ENCODE data around the gene GNAS-AS1. TPM values are rescaled to one million over a fixed set of nuclear protein-coding genes. Genes with fewer than 3 reads are reported as not detected.
A peak's percentile ranks its signal among the peaks of the same experiment; 100 is the strongest.

The GNAS-AS1 gene
- polyA plus RNA-seq, 2 donors: 0.09 to 0.49 TPM

DNA sequence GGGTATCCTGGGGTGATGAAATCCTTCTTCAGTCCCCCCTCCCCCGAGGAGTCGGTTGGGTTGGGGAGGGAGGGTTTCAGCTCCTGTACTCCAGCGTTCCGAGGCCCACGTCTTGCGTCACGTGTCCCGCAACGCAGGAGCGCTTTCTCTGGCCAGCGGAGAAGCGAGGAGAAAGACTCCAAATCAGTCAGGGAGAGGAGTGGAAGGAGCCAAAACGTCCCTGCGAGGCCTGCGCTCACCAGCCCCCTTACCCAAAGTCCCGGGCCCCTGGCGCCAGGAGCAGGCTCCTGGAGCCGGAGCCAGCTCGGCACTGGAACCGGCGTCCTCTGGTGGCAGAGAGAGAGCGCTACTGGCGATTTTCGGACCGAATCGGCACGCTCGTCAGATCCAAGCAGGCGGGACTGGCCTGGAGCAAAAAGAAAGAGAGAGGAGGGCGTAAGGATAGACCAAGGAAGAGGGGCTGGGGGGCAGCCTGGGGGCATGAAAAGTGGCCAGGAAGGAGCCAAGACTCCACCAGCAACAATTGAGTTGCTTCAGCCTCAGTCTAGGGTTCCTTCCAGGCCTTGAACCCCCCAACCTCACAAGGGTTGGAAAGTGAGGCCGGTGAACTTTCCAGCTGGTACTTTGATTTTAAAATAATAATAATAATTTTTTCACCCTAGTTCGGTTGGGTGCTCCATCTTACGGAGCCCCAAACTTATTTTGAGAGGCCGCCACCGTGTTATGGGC, 2.0 kb upstream of the GNAS-AS1 start, which contains the start of gene GNAS:
TSS of gene GNAS (plus strand) at position 174 of the 729 bp plus-strand sequence.
- 31 to 34% methylated on average over 35 of the region's 35 CpGs for WGBS, 2 donors
- peaks cover 0 to 19% of the 10 kb centered on the region in 2 donors for H3K4me1 ChIP-seq (ENCODE audit: control insufficient read depth in 2 of 2, insufficient read depth in 2 of 2, low read length in 1 of 2)

DNA sequence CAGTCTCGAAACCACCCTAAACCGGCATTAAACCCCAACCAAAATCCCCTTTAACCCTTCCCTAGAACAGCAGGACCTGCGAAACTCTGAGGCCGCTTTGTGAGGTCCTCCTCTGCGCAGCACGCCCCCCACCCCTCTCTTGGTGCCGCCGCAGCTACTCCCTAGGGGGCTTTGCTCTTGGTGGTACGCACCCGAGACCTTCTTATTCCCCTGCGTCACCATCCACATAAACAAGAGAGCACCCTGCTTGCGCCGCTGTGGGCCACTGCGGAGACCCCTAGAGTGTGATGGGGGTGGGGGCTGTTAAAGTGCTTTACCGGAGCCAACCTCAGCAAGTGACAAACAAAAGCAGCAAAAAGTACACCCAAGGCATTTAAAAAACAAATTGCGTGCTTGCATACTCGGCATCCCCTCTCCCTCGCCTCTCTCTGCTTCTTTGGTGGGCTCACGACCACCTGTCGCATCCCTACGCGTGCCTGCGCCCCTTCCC, 1.3 kb upstream of the GNAS-AS1 start:
- H3K4me3 ChIP-seq (ENCODE audit: low read depth in 1 of 2, low read length in 2 of 2): peak overlapping the region in 1 of 2 donors; percentile 25
- H3K9me3 ChIP-seq (ENCODE audit: control insufficient read depth in 2 of 2, insufficient read depth in 1 of 2, low read depth in 1 of 2, low read length in 1 of 2): no peaks in the 10 kb centered on the region
- WGBS, 2 donors: 38 to 46% methylated on average over 23 of the region's 23 CpGs
- H3K4me1 ChIP-seq (ENCODE audit: control insufficient read depth in 2 of 2, insufficient read depth in 2 of 2, low read length in 1 of 2): peaks cover 0 to 19% of the 10 kb centered on the region in 2 donors
- H3K27ac ChIP-seq (ENCODE audit: low read depth in 2 of 2, low read length in 1 of 2): no peak overlapping the region
- H3K27me3 ChIP-seq (ENCODE audit: control insufficient read depth in 1 of 2, insufficient read depth in 2 of 2, low read length in 2 of 2): peaks cover 0 to 3% of the 10 kb centered on the region in 2 donors
- no peaks in the 10 kb centered on the region for H3K36me3 ChIP-seq (ENCODE audit: control insufficient read depth in 2 of 2, insufficient read depth in 2 of 2, low read length in 1 of 2)

More for the DNA sequence above, 2.0 kb upstream of the GNAS-AS1 start, which contains the start of gene GNAS:
- Histone ChIP-seq H3K4me3 (ENCODE audit: low read depth in 1 of 2, low read length in 2 of 2) (peak within 1 kb of the TSS; percentile 25 to 32), H3K9me3 (ENCODE audit: control insufficient read depth in 2 of 2, insufficient read depth in 1 of 2, low read depth in 1 of 2, low read length in 1 of 2) (no peaks in the 10 kb centered on the region), H3K36me3 (ENCODE audit: control insufficient read depth in 2 of 2, insufficient read depth in 2 of 2, low read length in 1 of 2) (no peaks in the 10 kb centered on the region), H3K27me3 (ENCODE audit: control insufficient read depth in 1 of 2, insufficient read depth in 2 of 2, low read length in 2 of 2) (peaks cover 0 to 3% of the 10 kb centered on the region in 2 donors), H3K27ac (ENCODE audit: low read depth in 2 of 2, low read length in 1 of 2) (no peak within 1 kb of the TSS)

DNA sequence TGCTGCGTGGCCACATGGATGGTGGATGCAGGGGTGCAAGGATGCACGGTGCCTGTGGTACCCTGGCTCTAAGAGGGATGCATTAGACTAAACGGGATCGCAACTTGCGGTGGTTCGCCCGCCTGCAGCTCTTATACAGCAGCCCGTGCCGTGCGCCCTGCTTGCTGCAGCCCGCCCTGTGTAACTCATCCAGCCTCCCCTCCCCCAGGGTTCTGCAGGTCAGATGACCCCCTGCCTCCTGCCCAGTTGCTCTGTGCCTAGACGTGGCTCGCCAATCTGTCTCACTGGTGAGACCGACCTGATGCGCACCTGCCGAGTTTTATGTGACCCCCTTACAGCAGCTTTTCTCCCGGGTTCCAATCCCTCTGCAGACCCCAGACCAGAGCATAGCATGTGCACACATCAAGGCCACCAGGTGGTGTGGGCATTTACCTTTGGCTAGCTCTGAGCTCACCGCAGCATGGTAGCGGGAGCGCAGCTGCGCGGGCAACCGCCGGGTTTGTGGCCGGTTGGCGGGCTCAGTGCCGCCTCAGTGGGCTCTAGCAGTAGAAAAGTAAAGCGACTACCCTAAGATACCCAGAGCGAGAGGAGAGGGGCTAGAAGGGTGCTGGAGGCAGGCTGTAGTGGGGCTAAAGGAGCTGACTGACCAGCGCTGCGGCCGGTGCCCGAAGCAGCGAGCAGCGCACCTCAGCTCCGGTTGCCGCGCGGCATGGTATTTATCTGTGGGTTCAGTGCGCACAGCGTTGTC, 693 bp upstream of the GNAS-AS1 start:
- Histone ChIP-seq H3K27ac (ENCODE audit: low read depth in 2 of 2, low read length in 1 of 2) (no peak overlapping the region), H3K36me3 (ENCODE audit: control insufficient read depth in 2 of 2, insufficient read depth in 2 of 2, low read length in 1 of 2) (no peaks in the 10 kb centered on the region), H3K9me3 (ENCODE audit: control insufficient read depth in 2 of 2, insufficient read depth in 1 of 2, low read depth in 1 of 2, low read length in 1 of 2) (no peaks in the 10 kb centered on the region), H3K4me3 (ENCODE audit: low read depth in 1 of 2, low read length in 2 of 2) (peak overlapping the region; percentile 45 to 53), H3K27me3 (ENCODE audit: control insufficient read depth in 1 of 2, insufficient read depth in 2 of 2, low read length in 2 of 2) (peaks cover 0 to 3% of the 10 kb centered on the region in 2 donors), H3K4me1 (ENCODE audit: control insufficient read depth in 2 of 2, insufficient read depth in 2 of 2, low read length in 1 of 2) (peaks cover 0 to 19% of the 10 kb centered on the region in 2 donors)
- WGBS, 2 donors: 55 to 59% methylated on average over 41 of the region's 41 CpGs

DNA sequence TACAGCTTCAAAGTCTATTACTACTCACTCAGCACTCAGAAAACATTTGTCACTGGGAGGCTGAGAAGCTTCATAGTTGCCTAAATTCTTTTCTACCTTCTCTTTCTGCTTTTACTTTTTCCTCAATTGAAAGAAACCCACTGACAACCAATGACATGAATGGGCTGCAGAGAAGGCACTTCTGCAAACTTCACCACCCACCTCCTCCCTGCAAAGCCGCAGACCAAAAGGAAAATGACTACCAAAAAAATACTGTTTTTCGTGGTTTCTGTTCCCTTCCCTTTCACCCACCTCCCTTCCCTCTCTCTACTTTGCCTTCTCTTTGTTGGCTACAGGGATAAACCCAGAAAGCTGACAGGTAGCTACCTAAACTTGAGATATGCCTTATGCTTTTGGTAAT, 3.2 kb downstream of the GNAS-AS1 start:
- no peaks in the 10 kb centered on the region for H3K36me3 ChIP-seq (ENCODE audit: control insufficient read depth in 2 of 2, insufficient read depth in 2 of 2, low read length in 1 of 2)
- WGBS, 2 donors: 54 to 66% methylated on average over 2 of the region's 2 CpGs
- no peak overlapping the region for H3K4me3 ChIP-seq (ENCODE audit: low read depth in 1 of 2, low read length in 2 of 2)
- peaks cover 0 to 3% of the 10 kb centered on the region in 2 donors for H3K27me3 ChIP-seq (ENCODE audit: control insufficient read depth in 1 of 2, insufficient read depth in 2 of 2, low read length in 2 of 2)
- H3K27ac ChIP-seq (ENCODE audit: low read depth in 2 of 2, low read length in 1 of 2): no peak overlapping the region
- peaks cover 0 to 9% of the 10 kb centered on the region in 2 donors for H3K4me1 ChIP-seq (ENCODE audit: control insufficient read depth in 2 of 2, insufficient read depth in 2 of 2, low read length in 1 of 2)
- no peaks in the 10 kb centered on the region for H3K9me3 ChIP-seq (ENCODE audit: control insufficient read depth in 2 of 2, insufficient read depth in 1 of 2, low read depth in 1 of 2, low read length in 1 of 2)

DNA sequence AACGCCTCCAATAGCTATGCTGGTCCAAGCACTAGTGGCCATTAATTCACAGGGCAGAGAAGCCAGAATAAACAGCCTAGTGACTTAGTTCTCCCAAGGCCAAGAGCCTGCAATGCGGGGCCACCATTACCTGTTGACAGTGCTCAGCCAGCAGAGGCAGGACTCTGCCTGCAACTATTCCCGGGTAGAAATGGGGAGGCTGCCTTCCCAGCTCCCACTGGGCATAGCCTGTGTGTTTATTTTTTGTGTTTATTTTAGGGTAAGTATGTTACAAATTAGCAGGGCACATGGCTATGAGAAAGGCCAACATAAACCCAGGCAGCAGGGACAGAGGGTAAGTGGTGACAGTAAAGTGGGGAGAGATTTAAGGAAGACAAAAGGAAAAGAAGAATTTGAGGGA, 5.0 kb downstream of the GNAS-AS1 start:
- no peaks in the 10 kb centered on the region for H3K36me3 ChIP-seq (ENCODE audit: control insufficient read depth in 2 of 2, insufficient read depth in 2 of 2, low read length in 1 of 2)
- no peak overlapping the region for H3K27ac ChIP-seq (ENCODE audit: low read depth in 2 of 2, low read length in 1 of 2)
- H3K4me3 ChIP-seq (ENCODE audit: low read depth in 1 of 2, low read length in 2 of 2): no peak overlapping the region
- H3K9me3 ChIP-seq (ENCODE audit: control insufficient read depth in 2 of 2, insufficient read depth in 1 of 2, low read depth in 1 of 2, low read length in 1 of 2): no peaks in the 10 kb centered on the region
- H3K4me1 ChIP-seq (ENCODE audit: control insufficient read depth in 2 of 2, insufficient read depth in 2 of 2, low read length in 1 of 2): no peaks in the 10 kb centered on the region
- H3K27me3 ChIP-seq (ENCODE audit: control insufficient read depth in 1 of 2, insufficient read depth in 2 of 2, low read length in 2 of 2): no peaks in the 10 kb centered on the region
- WGBS, 2 donors: 74 to 77% methylated on average over 3 of the region's 3 CpGs

DNA sequence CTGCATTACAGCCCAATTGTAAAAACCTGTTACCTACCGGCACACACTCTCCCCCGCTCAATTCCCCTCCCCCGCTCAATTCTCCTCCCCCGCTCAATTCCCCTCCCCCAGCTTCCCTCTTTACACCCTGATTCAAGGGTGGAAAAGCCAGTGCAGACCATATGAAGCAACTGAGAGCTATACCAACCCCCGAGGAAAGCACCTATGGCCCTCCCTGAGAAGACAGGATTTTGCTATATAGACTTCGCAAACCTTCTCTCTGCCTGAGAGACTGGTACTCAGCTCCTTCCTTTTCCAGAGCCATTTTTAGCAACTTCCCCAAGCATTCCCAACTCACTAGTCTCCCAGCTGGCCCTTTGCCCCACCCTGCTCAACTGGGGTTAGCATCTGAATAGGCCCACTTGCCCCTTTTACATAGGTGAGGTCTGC, 7.6 kb downstream of the GNAS-AS1 start:
- H3K9me3 ChIP-seq (ENCODE audit: control insufficient read depth in 2 of 2, insufficient read depth in 1 of 2, low read depth in 1 of 2, low read length in 1 of 2): no peaks in the 10 kb centered on the region
- no peaks in the 10 kb centered on the region for H3K27me3 ChIP-seq (ENCODE audit: control insufficient read depth in 1 of 2, insufficient read depth in 2 of 2, low read length in 2 of 2)
- no peak overlapping the region for H3K27ac ChIP-seq (ENCODE audit: low read depth in 2 of 2, low read length in 1 of 2)
- H3K4me3 ChIP-seq (ENCODE audit: low read depth in 1 of 2, low read length in 2 of 2): no peak overlapping the region
- 52 to 67% methylated on average over 6 of the region's 6 CpGs for WGBS, 2 donors
- no peaks in the 10 kb centered on the region for H3K36me3 ChIP-seq (ENCODE audit: control insufficient read depth in 2 of 2, insufficient read depth in 2 of 2, low read length in 1 of 2)
- peaks cover 0 to 4% of the 10 kb centered on the region in 2 donors for H3K4me1 ChIP-seq (ENCODE audit: control insufficient read depth in 2 of 2, insufficient read depth in 2 of 2, low read length in 1 of 2)

DNA sequence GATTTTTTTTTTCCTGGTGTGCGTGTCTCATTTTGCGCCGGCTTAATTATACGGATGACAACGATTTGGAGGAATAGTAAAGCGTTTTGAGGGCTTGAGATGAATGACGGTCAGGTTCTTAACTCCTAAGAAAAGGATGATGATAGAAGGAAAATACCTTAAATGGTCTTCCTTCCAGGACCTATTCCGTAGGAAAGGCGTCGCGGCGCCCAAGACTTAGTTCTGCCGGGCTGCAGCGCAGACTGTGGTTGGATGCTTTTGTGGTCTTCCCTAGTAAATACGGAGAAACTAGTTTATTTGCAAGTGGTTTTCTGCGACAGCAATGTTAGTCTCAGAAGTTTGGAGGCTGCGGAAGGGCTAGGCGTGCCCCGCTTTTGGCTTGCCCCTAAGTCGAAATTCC, 8.4 kb downstream of the GNAS-AS1 start:
- 57 to 59% methylated on average over 20 of the region's 20 CpGs for WGBS, 2 donors
- no peaks in the 10 kb centered on the region for H3K9me3 ChIP-seq (ENCODE audit: control insufficient read depth in 2 of 2, insufficient read depth in 1 of 2, low read depth in 1 of 2, low read length in 1 of 2)
- no peaks in the 10 kb centered on the region for H3K27me3 ChIP-seq (ENCODE audit: control insufficient read depth in 1 of 2, insufficient read depth in 2 of 2, low read length in 2 of 2)

DNA sequence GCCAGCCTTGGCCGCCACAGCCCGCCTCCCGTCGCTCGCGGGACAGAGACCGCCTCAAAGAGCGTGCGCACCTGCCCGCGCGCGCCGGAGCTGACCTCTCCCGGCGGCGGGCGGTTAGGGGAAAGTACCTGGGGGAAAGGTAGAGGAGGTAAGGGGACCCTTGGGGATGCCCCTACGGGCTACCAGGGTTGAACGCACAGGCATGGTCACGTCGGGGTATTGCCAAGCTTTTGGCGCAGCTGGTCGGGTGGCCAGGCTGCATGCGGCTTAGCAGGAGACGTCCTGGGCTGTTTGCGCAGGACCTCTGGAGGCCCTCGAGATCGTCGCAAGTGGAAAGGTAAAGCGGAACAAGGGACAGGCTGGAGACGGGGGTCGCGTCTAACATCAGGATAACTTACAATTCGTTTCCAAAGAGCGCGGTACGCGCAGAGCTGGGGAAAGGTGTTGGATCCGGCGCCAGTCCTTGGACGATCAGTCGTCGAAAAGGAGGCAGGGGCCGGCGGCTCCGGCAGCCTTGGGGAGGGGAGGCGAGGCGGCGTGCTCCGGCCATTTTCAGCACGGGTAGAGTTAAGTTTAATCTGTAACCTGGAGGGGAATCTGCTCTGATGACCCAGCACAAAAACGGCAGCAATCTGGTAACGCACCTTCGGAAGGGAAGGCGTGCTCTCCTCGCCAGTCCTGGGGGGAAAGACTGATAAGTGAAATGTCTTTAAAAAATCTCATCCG, 9.0 kb downstream of the GNAS-AS1 start:
- no peaks in the 10 kb centered on the region for H3K9me3 ChIP-seq (ENCODE audit: control insufficient read depth in 2 of 2, insufficient read depth in 1 of 2, low read depth in 1 of 2, low read length in 1 of 2)
- 51 to 55% methylated on average over 52 to 58 of the region's 58 CpGs for WGBS, 2 donors
- no peak overlapping the region for H3K4me3 ChIP-seq (ENCODE audit: low read depth in 1 of 2, low read length in 2 of 2)
- no peaks in the 10 kb centered on the region for H3K36me3 ChIP-seq (ENCODE audit: control insufficient read depth in 2 of 2, insufficient read depth in 2 of 2, low read length in 1 of 2)
- H3K27ac ChIP-seq (ENCODE audit: low read depth in 2 of 2, low read length in 1 of 2): no peak overlapping the region
- no peaks in the 10 kb centered on the region for H3K27me3 ChIP-seq (ENCODE audit: control insufficient read depth in 1 of 2, insufficient read depth in 2 of 2, low read length in 2 of 2)
- H3K4me1 ChIP-seq (ENCODE audit: control insufficient read depth in 2 of 2, insufficient read depth in 2 of 2, low read length in 1 of 2): peaks cover 0 to 4% of the 10 kb centered on the region in 2 donors

More for the DNA sequence above, 8.4 kb downstream of the GNAS-AS1 start:
- Histone ChIP-seq H3K4me3 (ENCODE audit: low read depth in 1 of 2, low read length in 2 of 2) (no peak overlapping the region), H3K4me1 (ENCODE audit: control insufficient read depth in 2 of 2, insufficient read depth in 2 of 2, low read length in 1 of 2) (peaks cover 0 to 4% of the 10 kb centered on the region in 2 donors), H3K27ac (ENCODE audit: low read depth in 2 of 2, low read length in 1 of 2) (no peak overlapping the region), H3K36me3 (ENCODE audit: control insufficient read depth in 2 of 2, insufficient read depth in 2 of 2, low read length in 1 of 2) (no peaks in the 10 kb centered on the region)

DNA sequence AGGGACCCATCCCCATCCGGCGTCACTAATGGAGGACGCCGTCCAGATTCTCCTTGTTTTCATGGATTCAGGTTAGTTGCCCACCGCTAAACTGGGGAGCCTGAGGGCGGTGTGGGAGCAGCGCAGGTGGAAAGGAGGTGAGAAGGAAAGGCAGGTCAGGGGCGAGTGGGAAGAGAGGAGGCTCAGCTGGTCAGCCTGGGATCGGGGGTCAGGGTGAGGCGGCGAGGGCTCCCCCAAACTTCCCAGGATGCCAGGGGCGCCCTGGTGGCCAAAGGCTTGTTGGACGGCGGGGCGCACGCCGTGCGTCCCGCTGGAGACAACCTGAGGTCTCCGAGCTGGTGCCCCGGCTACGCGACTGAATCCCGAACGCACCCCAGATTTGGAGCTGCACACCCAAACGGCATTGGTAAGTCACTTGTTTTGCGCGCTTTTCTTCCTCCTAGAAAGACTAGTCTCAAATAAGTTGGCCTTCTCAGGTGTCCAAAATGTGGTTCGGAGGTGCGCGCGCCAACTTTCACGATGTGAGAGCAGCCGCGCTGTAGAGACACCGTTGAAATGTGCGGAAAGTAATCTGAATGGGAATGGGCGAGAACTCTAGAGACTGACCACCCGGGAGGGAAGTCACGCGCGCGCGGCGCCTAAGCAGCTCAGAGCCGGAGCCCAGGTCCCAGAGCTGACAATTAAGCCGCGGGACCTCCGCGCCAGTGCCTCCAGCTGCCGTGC, 9.7 kb downstream of the GNAS-AS1 start:
- Histone ChIP-seq H3K9me3 (ENCODE audit: control insufficient read depth in 2 of 2, insufficient read depth in 1 of 2, low read depth in 1 of 2, low read length in 1 of 2) (no peaks in the 10 kb centered on the region), H3K27me3 (ENCODE audit: control insufficient read depth in 1 of 2, insufficient read depth in 2 of 2, low read length in 2 of 2) (no peaks in the 10 kb centered on the region), H3K4me1 (ENCODE audit: control insufficient read depth in 2 of 2, insufficient read depth in 2 of 2, low read length in 1 of 2) (peaks cover 0 to 4% of the 10 kb centered on the region in 2 donors), H3K27ac (ENCODE audit: low read depth in 2 of 2, low read length in 1 of 2) (no peak overlapping the region), H3K4me3 (ENCODE audit: low read depth in 1 of 2, low read length in 2 of 2) (no peak overlapping the region), H3K36me3 (ENCODE audit: control insufficient read depth in 2 of 2, insufficient read depth in 2 of 2, low read length in 1 of 2) (no peaks in the 10 kb centered on the region)
- 52 to 54% methylated on average over 51 of the region's 51 CpGs for WGBS, 2 donors

All from esophagus (tissue), 2 donors.